K562 (cell line): Measurements from ENCODE around the gene LANCL3. TPM values are rescaled to one million over a fixed set of nuclear protein-coding genes. Genes with fewer than 3 reads are reported as not detected.

ENCODE experiments used
- CCAR2 ChIP-seq: fragments of 200-400 bp; formaldehyde crosslinking; IDR thresholded peaks from 2 replicates; pipeline ENCODE4 v1.6.1; 2017; ENCODE audit warnings: mild to moderate bottlenecking, low read depth, low read length
- HNRNPLL ChIP-seq: fragments of 200-400 bp; formaldehyde crosslinking; IDR thresholded peaks from 2 replicates; pipeline ENCODE4 v1.6.1; 2017; ENCODE audit warnings: low read length, low read depth, mild to moderate bottlenecking; ENCODE audit not compliant: poor library complexity, severe bottlenecking
- MTA2 ChIP-seq: fragments of 450-650 bp; IDR thresholded peaks from 2 replicates; pipeline ENCODE4 v1.6.1; 2016; ENCODE audit warnings: low read depth
- NR2C2 ChIP-seq, 2 experiments: fragments of 200-800 bp in 1 of 2; sonication (Bioruptor generic) in 1 of 2; sonication (generic) in 1 of 2; formaldehyde crosslinking in 1 of 2; IDR thresholded peaks; 2 replicates each; pipeline versions ENCODE4 v1.6.1 to v1.8.0; 2016 to 2022; ENCODE audit warnings: mild to moderate bottlenecking in 1 of 2, missing compliant biosample characterization in 1 of 2, missing genetic modification characterization in 1 of 2, missing genetic modification reagents in 1 of 2
- ZNF668 ChIP-seq: fragments of 250-450 bp; sonication (Bioruptor Pico); IDR thresholded peaks from 2 replicates; pipeline ENCODE4 v1.8.0; 2022; ENCODE audit warnings: mild to moderate bottlenecking, inconsistent platforms
- polyA plus RNA-seq, 8 experiments: library from polyadenylated mRNA; depleted of rRNA in 4 of 8; stranded (reverse) in 5 of 8; unstranded in 3 of 8; fragments of >200 nt; fragmentation: Nextera tagmentation in 2 of 8; fragmentation: Illumina TruSeq in 1 of 8; extraction: Ambion mirVana in 2 of 8; extraction: Trizol in 1 of 8; gene quantifications; 2 replicates each; pipeline versions ENCODE4 v1.2.1 to v1.2.3, GENCODE V29; 2011 to 2014; ENCODE audit warnings: inconsistent platforms in 1 of 8, missing spikeins in 1 of 8
- total RNA-seq, 7 experiments: library from RNA; depleted of rRNA in 6 of 7; stranded (reverse); fragments of >200 nt in 6 of 7; fragmentation: Illumina TruSeq in 2 of 7; extraction: Trizol in 2 of 7; gene quantifications; 2 replicates each; pipeline versions ENCODE4 v1.2.1 to v1.2.3, GENCODE V29; 2011 to 2021; ENCODE audit warnings: low replicate concordance in 1 of 7
- TF ChIP-seq, protein P1 (sequence below): fragments of 250-450 bp; sonication (Bioruptor Pico); IDR thresholded peaks from 2 replicates; pipeline ENCODE4 v1.8.0; 2021; ENCODE audit warnings: moderate library complexity, mild to moderate bottlenecking, inconsistent platforms
- TF ChIP-seq, protein P2 (sequence below): sonication (generic); formaldehyde crosslinking; IDR thresholded peaks from 2 replicates; pipeline ENCODE4 v1.8.0; 2022; ENCODE audit warnings: mild to moderate bottlenecking, missing genetic modification reagents, borderline replicate concordance
- TF ChIP-seq, protein P3 (sequence below): conservative IDR thresholded peaks from 2 replicates; pipeline ENCODE4 v1.6.1; 2011; ENCODE audit warnings: low read depth, mild to moderate bottlenecking, low read length; ENCODE audit not compliant: control insufficient read depth

The LANCL3 gene
- total and polyA plus RNA-seq, 9 of the 15 experiments (the other 6 are each of a cell fraction or from before 2014, with no cell fraction given) = 0.41 to 1.5 (median 0.58) TPM

DNA sequence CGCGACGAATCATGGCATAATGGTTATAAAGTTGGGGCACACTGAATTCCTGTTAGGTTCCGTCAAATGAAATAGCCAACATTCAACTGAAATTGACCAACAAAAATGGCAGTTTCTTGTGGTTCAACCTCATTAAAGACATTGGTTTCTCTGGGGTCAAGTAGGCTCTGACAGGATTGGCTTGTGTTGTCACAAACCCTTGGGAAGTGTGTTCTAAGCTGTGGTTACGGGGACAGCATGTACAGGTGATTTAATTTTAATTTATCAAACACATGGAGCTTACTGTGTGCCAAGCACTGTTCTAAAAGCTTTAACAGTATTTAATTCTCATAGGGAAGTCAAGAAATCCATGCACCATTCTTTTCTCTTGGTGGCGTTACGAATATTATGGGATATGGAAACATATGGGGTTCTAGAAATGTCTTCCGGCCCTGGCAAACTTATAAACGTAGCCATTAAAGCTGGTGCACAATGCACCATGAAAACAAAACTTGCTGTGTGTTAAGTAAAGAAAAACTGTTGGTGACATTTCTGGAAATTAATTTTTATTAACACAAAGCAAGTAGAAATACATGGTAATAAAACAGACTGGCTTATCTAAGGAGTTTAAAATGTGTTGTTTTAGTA, 115.0 kb downstream of the LANCL3 start (continued):
- TF ChIP-seq NR2C2 (CRISPR knock-in tag; IDR thresholded peaks at IDR 0.05) (no peak), NR2C2 (tag; IDR thresholded peaks at IDR 0.05) (peak; percentile 9; the same call in 1 of the 2 replicates), CCAR2 (no peak), ZNF668 (CRISPR knock-in tag) (no peak), MTA2 (no peak), HNRNPLL (no peak)
- TF ChIP-seq, protein P1, sequence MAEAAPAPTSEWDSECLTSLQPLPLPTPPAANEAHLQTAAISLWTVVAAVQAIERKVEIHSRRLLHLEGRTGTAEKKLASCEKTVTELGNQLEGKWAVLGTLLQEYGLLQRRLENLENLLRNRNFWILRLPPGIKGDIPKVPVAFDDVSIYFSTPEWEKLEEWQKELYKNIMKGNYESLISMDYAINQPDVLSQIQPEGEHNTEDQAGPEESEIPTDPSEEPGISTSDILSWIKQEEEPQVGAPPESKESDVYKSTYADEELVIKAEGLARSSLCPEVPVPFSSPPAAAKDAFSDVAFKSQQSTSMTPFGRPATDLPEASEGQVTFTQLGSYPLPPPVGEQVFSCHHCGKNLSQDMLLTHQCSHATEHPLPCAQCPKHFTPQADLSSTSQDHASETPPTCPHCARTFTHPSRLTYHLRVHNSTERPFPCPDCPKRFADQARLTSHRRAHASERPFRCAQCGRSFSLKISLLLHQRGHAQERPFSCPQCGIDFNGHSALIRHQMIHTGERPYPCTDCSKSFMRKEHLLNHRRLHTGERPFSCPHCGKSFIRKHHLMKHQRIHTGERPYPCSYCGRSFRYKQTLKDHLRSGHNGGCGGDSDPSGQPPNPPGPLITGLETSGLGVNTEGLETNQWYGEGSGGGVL (CRISPR knock-in tag) = no peak
- TF ChIP-seq, protein P2, sequence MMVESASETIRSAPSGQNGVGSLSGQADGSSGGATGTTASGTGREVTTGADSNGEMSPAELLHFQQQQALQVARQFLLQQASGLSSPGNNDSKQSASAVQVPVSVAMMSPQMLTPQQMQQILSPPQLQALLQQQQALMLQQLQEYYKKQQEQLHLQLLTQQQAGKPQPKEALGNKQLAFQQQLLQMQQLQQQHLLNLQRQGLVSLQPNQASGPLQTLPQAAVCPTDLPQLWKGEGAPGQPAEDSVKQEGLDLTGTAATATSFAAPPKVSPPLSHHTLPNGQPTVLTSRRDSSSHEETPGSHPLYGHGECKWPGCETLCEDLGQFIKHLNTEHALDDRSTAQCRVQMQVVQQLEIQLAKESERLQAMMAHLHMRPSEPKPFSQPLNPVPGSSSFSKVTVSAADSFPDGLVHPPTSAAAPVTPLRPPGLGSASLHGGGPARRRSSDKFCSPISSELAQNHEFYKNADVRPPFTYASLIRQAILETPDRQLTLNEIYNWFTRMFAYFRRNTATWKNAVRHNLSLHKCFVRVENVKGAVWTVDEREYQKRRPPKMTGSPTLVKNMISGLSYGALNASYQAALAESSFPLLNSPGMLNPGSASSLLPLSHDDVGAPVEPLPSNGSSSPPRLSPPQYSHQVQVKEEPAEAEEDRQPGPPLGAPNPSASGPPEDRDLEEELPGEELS (CRISPR knock-in tag) = no peak
- TF ChIP-seq, protein P3, sequence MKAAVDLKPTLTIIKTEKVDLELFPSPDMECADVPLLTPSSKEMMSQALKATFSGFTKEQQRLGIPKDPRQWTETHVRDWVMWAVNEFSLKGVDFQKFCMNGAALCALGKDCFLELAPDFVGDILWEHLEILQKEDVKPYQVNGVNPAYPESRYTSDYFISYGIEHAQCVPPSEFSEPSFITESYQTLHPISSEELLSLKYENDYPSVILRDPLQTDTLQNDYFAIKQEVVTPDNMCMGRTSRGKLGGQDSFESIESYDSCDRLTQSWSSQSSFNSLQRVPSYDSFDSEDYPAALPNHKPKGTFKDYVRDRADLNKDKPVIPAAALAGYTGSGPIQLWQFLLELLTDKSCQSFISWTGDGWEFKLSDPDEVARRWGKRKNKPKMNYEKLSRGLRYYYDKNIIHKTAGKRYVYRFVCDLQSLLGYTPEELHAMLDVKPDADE = no peak
